IPS-18a (cell line): Measurements from ENCODE around the gene ADRA2B.
"Not testable (repeated sequence)": the region's sequence is repeated elsewhere in the genome, so short reads cannot be mapped to it uniquely, and the experiment has no call there.

Source experiments
- H3K27ac ChIP-seq: one replicate; pipeline ENCODE4 v1.5.1; 2013; ENCODE audit warnings: low read length
- H3K27me3 ChIP-seq: one replicate; pipeline ENCODE4 v1.6.1; 2013; ENCODE audit warnings: mild to moderate bottlenecking, low read length; ENCODE audit not compliant: control insufficient read depth, insufficient read depth
- H3K36me3 ChIP-seq: one replicate; pipeline ENCODE4 v1.6.1; 2013; ENCODE audit warnings: low read depth, low read length; ENCODE audit not compliant: control insufficient read depth
- H3K4me1 ChIP-seq: one replicate; pipeline ENCODE4 v1.6.1; 2013; ENCODE audit warnings: low read depth, low read length; ENCODE audit not compliant: control insufficient read depth
- H3K4me3 ChIP-seq: one replicate; pipeline ENCODE4 v1.5.1; 2013; ENCODE audit warnings: low read length
- H3K9ac ChIP-seq: one replicate; pipeline ENCODE4 v1.6.1; 2013; ENCODE audit warnings: mild to moderate bottlenecking, low read length, moderate library complexity
- H3K9me3 ChIP-seq: one replicate; pipeline ENCODE4 v1.6.1; 2013; ENCODE audit warnings: low read depth, low read length; ENCODE audit not compliant: control insufficient read depth

Gene ADRA2B

DNA sequence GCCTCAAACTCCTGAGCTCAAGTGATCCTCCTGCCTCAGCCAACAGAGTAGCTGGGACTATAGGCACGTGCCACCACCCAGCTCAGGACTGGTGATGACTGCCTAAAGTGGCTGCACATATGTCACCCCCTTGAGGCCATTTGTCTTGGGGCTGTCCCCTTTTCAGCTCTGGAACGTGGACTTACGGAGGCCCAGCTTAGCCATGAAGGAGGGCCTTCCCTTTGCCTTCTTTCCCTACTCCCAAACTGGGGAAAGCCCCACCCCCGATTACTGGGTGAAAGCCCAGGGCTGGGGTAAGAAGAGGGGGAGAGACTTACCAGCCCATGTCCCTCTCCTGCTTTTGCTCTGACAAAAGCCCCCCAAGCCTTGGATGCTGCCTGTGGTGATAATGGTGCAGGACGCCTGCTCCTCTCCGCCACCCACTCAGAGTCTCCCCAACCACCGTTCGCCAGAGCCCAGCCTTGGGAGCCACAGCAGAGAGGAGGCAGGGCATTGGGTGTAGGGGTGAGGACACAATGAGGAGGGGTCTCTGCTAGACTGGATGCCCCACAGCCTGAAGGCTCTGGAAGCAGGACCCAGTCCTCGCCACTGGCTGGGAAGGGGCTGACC lies 31.3 kb upstream of the ADRA2B start:
- Histone ChIP-seq H3K4me3 (no peak overlapping the region), H3K9ac (no peak overlapping the region)

GRCh38 chr2:96146881-96147592 lies 30.7 kb upstream of the ADRA2B start:
- Histone ChIP-seq H3K27ac (no peak overlapping the region), H3K27me3 (peaks cover 29% of the 10 kb centered on the region), H3K9ac (no peak overlapping the region), H3K4me3 (no peak overlapping the region), H3K9me3 (no peaks in the 10 kb centered on the region), H3K4me1 (peaks cover 20% of the 10 kb centered on the region), H3K36me3 (no peaks in the 10 kb centered on the region)

More for the DNA sequence above, 31.3 kb upstream of the ADRA2B start:
- Histone ChIP-seq H3K27ac (no peak overlapping the region), H3K27me3 (peaks cover 29% of the 10 kb centered on the region), H3K9me3 (no peaks in the 10 kb centered on the region), H3K36me3 (no peaks in the 10 kb centered on the region), H3K4me1 (peaks cover 27% of the 10 kb centered on the region)

DNA sequence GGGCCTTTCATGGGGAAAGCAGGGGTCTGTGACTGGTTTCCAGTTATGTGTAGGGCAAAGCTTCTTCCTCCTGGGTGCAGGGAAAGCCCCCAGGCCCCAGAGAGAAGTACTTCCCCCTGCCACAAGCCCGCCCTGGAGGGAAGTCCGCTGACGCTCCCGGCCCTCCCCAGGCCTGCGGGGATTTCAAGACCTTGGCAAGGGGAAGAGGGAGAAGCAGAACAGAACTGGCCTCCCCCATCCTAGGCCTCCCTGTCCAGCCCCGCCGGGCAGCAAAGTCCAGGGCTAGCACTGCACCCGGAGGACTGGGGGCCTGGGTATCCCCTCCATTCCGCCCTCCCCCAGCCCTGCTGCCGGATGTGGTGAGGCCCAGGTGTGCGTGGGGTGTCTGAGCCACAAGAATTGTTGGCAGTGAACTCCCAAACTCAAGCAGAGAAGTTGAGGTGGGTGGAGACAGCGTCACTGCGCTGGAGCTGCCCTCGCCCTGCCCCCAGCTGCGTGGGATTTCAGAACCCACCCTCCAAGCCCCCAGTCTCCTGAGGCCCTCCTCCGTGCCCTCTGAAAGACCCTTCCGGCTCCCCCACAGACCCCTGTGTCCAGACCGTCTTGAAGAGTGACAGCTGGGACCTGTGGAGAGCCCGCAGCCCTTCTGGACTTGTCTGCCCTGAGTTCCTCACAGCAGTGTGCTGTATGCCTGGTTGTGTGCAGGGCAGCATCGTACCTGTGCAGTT lies 29.9 kb upstream of the ADRA2B start:
- Histone ChIP-seq H3K9me3 (no peaks in the 10 kb centered on the region), H3K27ac (no peak overlapping the region), H3K27me3 (peaks cover 29% of the 10 kb centered on the region), H3K36me3 (no peaks in the 10 kb centered on the region), H3K4me1 (peaks cover 16% of the 10 kb centered on the region), H3K4me3 (no peak overlapping the region), H3K9ac (no peak overlapping the region)

GRCh38 chr2:96145848-96146152 lies 29.4 kb upstream of the ADRA2B start:
- H3K27ac ChIP-seq: no peak overlapping the region
- no peak overlapping the region for H3K9ac ChIP-seq
- H3K4me3 ChIP-seq: peak overlapping the region; percentile 60
- peaks cover 29% of the 10 kb centered on the region for H3K27me3 ChIP-seq
- no peaks in the 10 kb centered on the region for H3K36me3 ChIP-seq
- H3K4me1 ChIP-seq: peaks cover 16% of the 10 kb centered on the region
- no peaks in the 10 kb centered on the region for H3K9me3 ChIP-seq

DNA sequence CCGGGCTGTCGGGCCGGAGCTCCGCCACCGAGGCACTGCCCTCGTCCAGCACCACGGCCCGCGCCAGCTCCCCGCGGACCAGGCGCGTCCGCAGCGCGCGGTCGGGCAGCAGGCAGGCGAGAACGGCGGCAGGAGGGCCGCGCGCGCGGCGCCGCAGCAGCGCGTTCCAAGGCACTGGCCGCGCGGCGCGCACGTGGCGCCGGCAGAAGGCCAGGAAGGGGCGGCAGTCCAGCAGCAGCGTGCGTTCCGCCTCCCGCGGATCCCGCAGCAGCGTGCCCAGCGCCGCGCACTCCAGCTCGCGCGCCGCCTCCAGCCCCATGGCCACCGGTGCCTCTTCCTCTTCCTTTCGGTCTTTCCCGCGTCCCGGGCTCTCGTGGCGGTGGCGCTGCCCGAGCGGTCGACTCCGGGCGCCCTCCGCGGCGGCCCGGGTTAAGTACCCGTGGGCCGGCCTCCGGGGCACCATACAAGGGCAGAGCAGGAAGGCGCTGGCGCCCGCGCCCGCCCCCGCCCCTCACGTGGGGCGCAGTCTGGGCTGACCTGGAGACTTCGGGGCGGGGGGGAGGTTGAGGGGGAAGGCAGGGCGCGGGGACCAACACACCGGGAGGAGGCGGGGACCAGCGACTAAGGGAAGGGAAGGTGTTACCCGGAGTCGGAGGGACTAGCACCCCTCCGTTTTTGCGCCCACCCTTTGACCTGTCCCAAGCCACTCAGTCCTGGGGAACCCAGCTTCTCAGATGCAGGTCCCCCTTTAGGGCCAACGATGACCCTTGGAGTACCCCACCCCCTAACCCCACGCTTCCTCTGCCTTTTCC lies 28.9 kb upstream of the ADRA2B start, which contains the start of gene DUSP2:
Gene DUSP2 (minus strand): TSS at position 405 of the 812 bp plus-strand sequence. CDS start 86 bp downstream, at position 319.
- Histone ChIP-seq H3K9ac (no peak within 1 kb of the TSS), H3K27ac (no peak within 1 kb of the TSS), H3K36me3 (no peaks in the 10 kb centered on the region), H3K27me3 (peaks cover 29% of the 10 kb centered on the region), H3K4me3 (peak within 1 kb of the TSS; percentile 60), H3K4me1 (peaks cover 16% of the 10 kb centered on the region), H3K9me3 (no peaks in the 10 kb centered on the region)

GRCh38 chr2:96144481-96145035 lies 28.2 kb upstream of the ADRA2B start:
- H3K27me3 ChIP-seq: peaks cover 29% of the 10 kb centered on the region
- H3K27ac ChIP-seq: no peak overlapping the region
- H3K9ac ChIP-seq: no peak overlapping the region
- no peaks in the 10 kb centered on the region for H3K9me3 ChIP-seq
- peaks cover 16% of the 10 kb centered on the region for H3K4me1 ChIP-seq
- H3K36me3 ChIP-seq: no peaks in the 10 kb centered on the region
- H3K4me3 ChIP-seq: peak overlapping the region; percentile 60

DNA sequence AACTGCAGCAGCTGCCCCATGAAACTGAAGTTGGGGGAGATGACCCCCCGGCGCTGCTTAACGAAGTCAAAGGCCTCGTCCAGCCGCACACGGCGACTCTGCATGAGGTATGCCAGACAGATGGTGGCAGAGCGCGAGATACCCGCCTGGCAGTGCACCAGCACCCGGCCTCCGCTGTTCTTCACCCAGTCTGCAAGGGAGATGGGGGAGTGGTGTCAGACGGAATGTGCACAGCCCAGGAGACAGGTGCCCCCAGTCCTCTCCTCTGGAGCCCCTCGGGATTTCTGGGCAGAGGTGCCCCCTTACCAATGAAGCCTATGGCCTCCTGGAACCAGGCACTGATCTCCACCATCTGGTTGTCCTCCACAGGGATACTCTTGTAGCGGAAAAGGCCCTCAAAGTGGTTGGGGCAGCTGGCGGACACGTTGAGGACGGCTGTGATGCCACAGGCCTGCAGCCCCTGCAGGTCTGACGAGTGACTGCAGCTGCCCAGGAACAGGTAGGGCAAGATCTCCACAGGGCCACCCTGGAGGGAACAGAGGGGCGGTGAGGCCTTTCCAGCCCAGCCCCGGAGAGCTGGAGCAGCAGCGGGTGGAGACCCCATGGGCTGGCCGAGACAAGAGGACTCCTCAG lies 27.6 kb upstream of the ADRA2B start:
- Histone ChIP-seq H3K9ac (no peak overlapping the region), H3K27ac (no peak overlapping the region), H3K4me3 (peak overlapping the region; percentile 60), H3K27me3 (peaks cover 29% of the 10 kb centered on the region), H3K9me3 (no peaks in the 10 kb centered on the region), H3K4me1 (peaks cover 12% of the 10 kb centered on the region), H3K36me3 (no peaks in the 10 kb centered on the region)

DNA sequence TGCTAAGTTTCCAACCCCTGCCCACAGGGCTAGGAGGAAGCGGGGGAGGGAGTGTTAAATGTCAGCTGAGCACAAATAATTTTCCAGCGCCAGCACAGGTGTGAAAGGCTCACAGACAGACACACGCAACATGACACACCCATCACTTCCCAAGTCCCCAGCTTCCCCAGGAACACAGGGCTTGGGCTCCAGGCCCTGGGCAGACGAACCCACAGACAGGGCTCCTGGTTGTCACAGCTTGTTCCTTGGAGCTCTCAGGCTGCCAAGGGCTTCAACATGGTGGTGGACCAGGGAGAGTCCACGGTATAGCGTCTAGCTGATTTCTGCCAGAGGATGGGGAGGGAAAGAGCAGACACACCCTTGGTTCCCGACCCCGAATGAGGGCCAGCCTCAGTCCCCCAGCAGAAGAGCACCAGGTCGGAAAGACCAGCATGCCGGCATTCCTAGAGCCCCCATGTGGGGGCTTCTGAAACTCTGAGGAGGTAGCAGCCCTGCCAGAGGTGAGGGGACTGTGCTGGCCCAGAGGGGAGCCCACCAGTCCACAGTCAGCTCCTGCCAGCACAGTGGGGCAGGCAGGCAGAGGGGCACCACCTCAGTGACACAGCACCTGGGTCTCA lies 27.0 kb upstream of the ADRA2B start:
- Histone ChIP-seq H3K9ac (no peak overlapping the region), H3K27me3 (peaks cover 29% of the 10 kb centered on the region), H3K4me3 (no peak overlapping the region), H3K4me1 (peaks cover 8% of the 10 kb centered on the region), H3K36me3 (no peaks in the 10 kb centered on the region), H3K27ac (no peak overlapping the region), H3K9me3 (no peaks in the 10 kb centered on the region)

DNA sequence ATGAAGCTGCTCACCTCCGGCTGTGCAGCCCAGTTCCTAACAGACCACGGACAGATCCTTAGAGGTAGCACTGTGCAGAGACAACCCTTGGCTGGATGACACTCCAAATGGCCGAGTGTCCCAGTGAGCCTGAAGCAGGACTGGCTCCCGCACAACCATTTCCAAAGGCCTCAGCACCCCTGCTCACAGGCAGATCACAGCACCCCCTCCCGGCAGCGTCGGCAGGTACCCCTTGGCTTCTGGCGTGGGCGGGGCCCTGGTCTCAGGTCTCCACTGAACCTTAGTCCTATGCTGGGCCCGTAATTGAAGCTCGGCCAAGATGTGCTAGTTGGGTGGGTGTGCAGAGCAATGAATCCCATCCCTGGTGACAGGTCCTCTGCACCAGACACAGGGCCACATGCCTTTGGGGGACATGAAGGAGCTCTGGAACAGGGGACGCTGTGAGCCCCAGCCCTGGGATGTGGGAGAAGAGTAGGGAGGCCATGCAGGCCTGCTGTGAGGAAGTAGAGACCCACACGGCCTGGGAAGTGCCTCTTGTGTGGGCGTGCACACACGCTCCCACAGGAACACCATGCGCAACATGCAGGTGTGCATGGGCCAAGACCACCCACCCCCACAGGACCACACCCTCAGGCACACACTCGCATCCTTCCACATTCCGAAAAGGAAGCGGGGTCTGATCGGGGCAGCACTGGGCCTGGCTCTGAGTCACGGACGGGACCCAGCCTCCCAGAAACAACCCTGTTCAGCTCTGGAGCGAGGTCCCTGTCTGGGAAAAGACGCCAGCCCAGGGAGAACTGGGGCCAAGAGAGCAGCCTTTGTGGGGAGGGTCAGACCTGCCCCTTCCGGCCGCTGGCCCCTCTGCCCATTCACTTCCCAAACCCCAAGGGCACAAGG lies 26.1 kb upstream of the ADRA2B start:
- Histone ChIP-seq H3K4me3 (no peak overlapping the region), H3K27me3 (peaks cover 29% of the 10 kb centered on the region), H3K9me3 (no peaks in the 10 kb centered on the region), H3K27ac (no peak overlapping the region), H3K4me1 (no peaks in the 10 kb centered on the region), H3K9ac (no peak overlapping the region), H3K36me3 (no peaks in the 10 kb centered on the region)

DNA sequence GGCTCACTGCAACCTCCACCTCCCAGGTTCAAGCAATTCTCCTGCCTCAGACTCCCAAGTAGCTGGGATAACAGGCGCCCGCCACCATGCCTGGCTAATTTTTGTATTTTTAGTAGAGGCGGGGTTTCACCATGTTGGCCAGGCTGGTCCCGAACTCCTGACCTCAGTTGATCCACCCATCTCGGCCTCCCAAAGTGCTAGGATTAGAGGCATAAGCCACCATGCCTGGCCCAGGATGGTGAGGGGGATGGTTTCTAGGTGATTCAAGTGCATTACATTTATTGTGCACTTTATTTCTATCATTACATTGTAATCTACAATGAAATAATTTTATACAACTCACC lies 25.2 kb upstream of the ADRA2B start:
- H3K9me3 ChIP-seq, H3K27ac ChIP-seq, H3K4me3 ChIP-seq, H3K36me3 ChIP-seq, H3K4me1 ChIP-seq, H3K9ac ChIP-seq: not testable (repeated sequence)
- peaks cover 25% of the 10 kb centered on the region for H3K27me3 ChIP-seq
